ENCODE data around the gene PTPRB.

Gene PTPRB

GRCh38 chr12:70607107-70607506 is 30.1 kb downstream of the PTPRB start:
- TF ChIP-seq CTCF (IDR thresholded peaks at IDR 0.05; ENCODE audit: insufficient read depth, low read depth, low read length, missing control alignments): no peak
- no peak for DNase-seq (ENCODE audit: low read depth)
- no peak overlapping the region for H3K4me3 ChIP-seq (ENCODE audit: low read depth, low read length)

GRCh38 chr12:70605976-70606375 is 31.3 kb downstream of the PTPRB start:
- no peak for DNase-seq (ENCODE audit: low read depth)
- no peak overlapping the region for H3K4me3 ChIP-seq (ENCODE audit: low read depth, low read length)
- no peak for TF ChIP-seq CTCF (IDR thresholded peaks at IDR 0.05; ENCODE audit: insufficient read depth, low read depth, low read length, missing control alignments)

GRCh38 chr12:70604662-70605061 is 32.6 kb downstream of the PTPRB start:
- no peak for TF ChIP-seq CTCF (IDR thresholded peaks at IDR 0.05; ENCODE audit: insufficient read depth, low read depth, low read length, missing control alignments)
- DNase-seq (ENCODE audit: low read depth): no peak
- no peak overlapping the region for H3K4me3 ChIP-seq (ENCODE audit: low read depth, low read length)

GRCh38 chr12:70603044-70603443 is 34.2 kb downstream of the PTPRB start:
- DNase-seq (ENCODE audit: low read depth): no peak
- no peak for TF ChIP-seq CTCF (IDR thresholded peaks at IDR 0.05; ENCODE audit: insufficient read depth, low read depth, low read length, missing control alignments)
- H3K4me3 ChIP-seq (ENCODE audit: low read depth, low read length): no peak overlapping the region

GRCh38 chr12:70598467-70599193 is 38.6 kb downstream of the PTPRB start:
- no peak for TF ChIP-seq CTCF (IDR thresholded peaks at IDR 0.05; ENCODE audit: insufficient read depth, low read depth, low read length, missing control alignments)
- H3K4me3 ChIP-seq (ENCODE audit: low read depth, low read length): no peak overlapping the region
- DNase-seq (ENCODE audit: low read depth): no peak

GRCh38 chr12:70592664-70593063 is 44.6 kb downstream of the PTPRB start:
- no peak for TF ChIP-seq CTCF (IDR thresholded peaks at IDR 0.05; ENCODE audit: insufficient read depth, low read depth, low read length, missing control alignments)

More at GRCh38 chr12:70592664-70593063, 44.6 kb downstream of the PTPRB start:
- no peak for DNase-seq (ENCODE audit: low read depth)
- H3K4me3 ChIP-seq (ENCODE audit: low read depth, low read length): no peak overlapping the region
